ENCODE results near the gene RMDN2. TPM values are rescaled to one million over a fixed set of nuclear protein-coding genes. Genes with fewer than 3 reads are reported as not detected.

Gene RMDN2
- total RNA-seq, 1 donor from 2014 or later: 5.1 TPM

DNA sequence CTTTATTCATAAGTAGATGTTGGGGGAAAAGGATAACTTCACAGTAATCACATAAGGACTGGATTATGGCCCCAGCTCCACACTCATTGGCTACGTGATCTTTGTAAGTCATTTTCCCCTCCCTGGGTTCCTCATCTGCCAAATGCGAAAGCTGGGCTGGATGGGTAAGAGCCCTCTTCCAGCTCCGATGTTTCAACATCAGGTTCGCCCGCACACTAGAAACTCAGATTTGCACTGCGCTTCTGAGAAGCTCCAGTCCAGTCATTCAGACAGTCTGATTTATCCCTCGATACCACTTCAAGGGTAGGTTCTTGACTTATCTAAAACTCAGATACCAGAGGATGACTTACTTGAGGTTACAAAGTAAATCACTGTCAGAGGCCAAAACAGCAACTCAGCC is 31.0 kb upstream of the RMDN2 start:
- no peak overlapping the region for H3K27ac Mint-ChIP-seq (ENCODE audit: unreplicated experiment)
- Histone ChIP-seq H3K4me2 (ENCODE audit: low read length) (no peak overlapping the region), H2AFZ (ENCODE audit: low read depth, low read length) (no peak overlapping the region)

DNA sequence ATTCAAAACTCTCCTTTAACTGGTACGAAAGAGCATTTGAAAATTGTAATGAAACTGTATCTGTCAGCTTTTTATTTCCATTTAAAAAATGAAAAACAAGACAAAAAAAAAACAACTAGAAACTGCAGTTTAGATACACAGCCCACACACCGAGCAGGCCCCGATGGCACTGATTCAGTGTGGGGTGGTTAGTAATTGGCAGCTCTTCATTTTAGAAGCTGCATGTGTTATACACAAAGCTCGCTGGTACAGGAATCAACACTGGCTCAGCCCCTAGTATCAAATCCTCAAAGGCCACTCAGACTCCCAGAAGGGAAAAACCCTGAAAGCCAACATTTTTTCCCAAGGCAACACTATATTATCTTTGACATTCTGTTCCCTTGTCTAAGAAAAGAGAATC is 30.5 kb upstream of the RMDN2 start:
- Histone ChIP-seq H3K36me3 (ENCODE audit: insufficient read depth, low read length) (no peaks in the 10 kb centered on the region), H3K4me1 (ENCODE audit: insufficient read depth, low read length) (no peaks in the 10 kb centered on the region), H3K79me2 (ENCODE audit: insufficient read depth, low read length) (no peaks in the 10 kb centered on the region), H3K4me3 (ENCODE audit: insufficient read depth, low read depth, low read length) (no peak overlapping the region), H3K4me2 (ENCODE audit: low read length) (no peak overlapping the region), H4K20me1 (ENCODE audit: insufficient read depth, low read length) (no peaks in the 10 kb centered on the region), H3K9me3 (ENCODE audit: insufficient read depth, low read depth, low read length) (no peaks in the 10 kb centered on the region), H2AFZ (ENCODE audit: low read depth, low read length) (no peak overlapping the region), H3K9ac (ENCODE audit: low read length) (no peak overlapping the region), H3K27ac (ENCODE audit: low read depth, low read length) (no peak overlapping the region), H3K27me3 (ENCODE audit: insufficient read depth, low read length) (no peaks in the 10 kb centered on the region)
- peaks cover 16% of the 10 kb centered on the region for H3K4me1 Mint-ChIP-seq (ENCODE audit: low read depth, unreplicated experiment)
- TF ChIP-seq, protein P1, sequence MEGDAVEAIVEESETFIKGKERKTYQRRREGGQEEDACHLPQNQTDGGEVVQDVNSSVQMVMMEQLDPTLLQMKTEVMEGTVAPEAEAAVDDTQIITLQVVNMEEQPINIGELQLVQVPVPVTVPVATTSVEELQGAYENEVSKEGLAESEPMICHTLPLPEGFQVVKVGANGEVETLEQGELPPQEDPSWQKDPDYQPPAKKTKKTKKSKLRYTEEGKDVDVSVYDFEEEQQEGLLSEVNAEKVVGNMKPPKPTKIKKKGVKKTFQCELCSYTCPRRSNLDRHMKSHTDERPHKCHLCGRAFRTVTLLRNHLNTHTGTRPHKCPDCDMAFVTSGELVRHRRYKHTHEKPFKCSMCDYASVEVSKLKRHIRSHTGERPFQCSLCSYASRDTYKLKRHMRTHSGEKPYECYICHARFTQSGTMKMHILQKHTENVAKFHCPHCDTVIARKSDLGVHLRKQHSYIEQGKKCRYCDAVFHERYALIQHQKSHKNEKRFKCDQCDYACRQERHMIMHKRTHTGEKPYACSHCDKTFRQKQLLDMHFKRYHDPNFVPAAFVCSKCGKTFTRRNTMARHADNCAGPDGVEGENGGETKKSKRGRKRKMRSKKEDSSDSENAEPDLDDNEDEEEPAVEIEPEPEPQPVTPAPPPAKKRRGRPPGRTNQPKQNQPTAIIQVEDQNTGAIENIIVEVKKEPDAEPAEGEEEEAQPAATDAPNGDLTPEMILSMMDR (IDR thresholded peaks at IDR 0.05; ENCODE audit: insufficient read depth, low read depth, low read length): no peak
- TF ChIP-seq EZH2 (IDR thresholded peaks at IDR 0.05; ENCODE audit: insufficient read depth, low read length): no peak
- H3K27ac Mint-ChIP-seq (ENCODE audit: unreplicated experiment): no peak overlapping the region
- no peaks in the 10 kb centered on the region for H3K27me3 Mint-ChIP-seq (ENCODE audit: low read depth, unreplicated experiment)
- no peak overlapping the region for H3K4me3 Mint-ChIP-seq (ENCODE audit: unreplicated experiment)
- no peaks in the 10 kb centered on the region for H3K36me3 Mint-ChIP-seq (ENCODE audit: low read depth, unreplicated experiment)
- FAIRE-seq: no peak
- peak; percentile 42 for DNase-seq (ENCODE audit: low read depth)
- peaks cover 5% of the 10 kb centered on the region for H3K9me3 Mint-ChIP-seq (ENCODE audit: unreplicated experiment)

More for the DNA sequence above, 31.0 kb upstream of the RMDN2 start:
- DNase-seq (ENCODE audit: low read depth) (peak; percentile 85), FAIRE-seq (no peak)
- Histone ChIP-seq H3K4me3 (ENCODE audit: insufficient read depth, low read depth, low read length) (no peak overlapping the region), H3K9me3 (ENCODE audit: insufficient read depth, low read depth, low read length) (no peaks in the 10 kb centered on the region), H3K79me2 (ENCODE audit: insufficient read depth, low read length) (no peaks in the 10 kb centered on the region), H4K20me1 (ENCODE audit: insufficient read depth, low read length) (no peaks in the 10 kb centered on the region), H3K4me1 (ENCODE audit: insufficient read depth, low read length) (no peaks in the 10 kb centered on the region), H3K9ac (ENCODE audit: low read length) (no peak overlapping the region), H3K27ac (ENCODE audit: low read depth, low read length) (no peak overlapping the region), H3K36me3 (ENCODE audit: insufficient read depth, low read length) (no peaks in the 10 kb centered on the region), H3K27me3 (ENCODE audit: insufficient read depth, low read length) (no peaks in the 10 kb centered on the region)
- TF ChIP-seq EZH2 (IDR thresholded peaks at IDR 0.05; ENCODE audit: insufficient read depth, low read length): no peak
- TF ChIP-seq, protein P1 (IDR thresholded peaks at IDR 0.05; ENCODE audit: insufficient read depth, low read depth, low read length): no peak
- peaks cover 5% of the 10 kb centered on the region for H3K9me3 Mint-ChIP-seq (ENCODE audit: unreplicated experiment)
- peaks cover 16% of the 10 kb centered on the region for H3K4me1 Mint-ChIP-seq (ENCODE audit: low read depth, unreplicated experiment)
- no peak overlapping the region for H3K4me3 Mint-ChIP-seq (ENCODE audit: unreplicated experiment)
- H3K27me3 Mint-ChIP-seq (ENCODE audit: low read depth, unreplicated experiment): no peaks in the 10 kb centered on the region
- no peaks in the 10 kb centered on the region for H3K36me3 Mint-ChIP-seq (ENCODE audit: low read depth, unreplicated experiment)

DNA sequence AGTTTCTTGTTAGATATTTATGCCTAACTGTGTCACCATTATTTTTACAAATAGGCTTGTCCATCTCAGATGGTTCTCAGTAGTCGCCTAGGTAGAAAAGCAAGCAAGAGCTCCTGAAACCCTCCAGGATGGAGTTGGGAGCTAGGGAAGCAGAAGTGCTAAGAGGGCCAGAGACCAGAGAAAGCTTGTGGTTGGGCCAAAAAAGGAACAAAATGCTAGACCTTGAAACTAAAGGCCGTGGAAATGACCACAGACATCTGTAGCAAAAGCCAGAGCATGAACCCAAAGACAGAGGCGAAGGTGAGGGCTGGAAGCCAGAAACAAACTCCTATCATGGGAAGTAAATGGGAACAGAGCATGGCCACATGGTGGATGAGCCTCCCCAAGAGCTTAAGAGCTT is 29.9 kb upstream of the RMDN2 start:
- FAIRE-seq (no peak), DNase-seq (ENCODE audit: low read depth) (no peak)
- no peaks in the 10 kb centered on the region for H3K27me3 Mint-ChIP-seq (ENCODE audit: low read depth, unreplicated experiment)
- H3K27ac Mint-ChIP-seq (ENCODE audit: unreplicated experiment): no peak overlapping the region
- Histone ChIP-seq H3K9me3 (ENCODE audit: insufficient read depth, low read depth, low read length) (no peaks in the 10 kb centered on the region), H3K36me3 (ENCODE audit: insufficient read depth, low read length) (no peaks in the 10 kb centered on the region), H2AFZ (ENCODE audit: low read depth, low read length) (no peak overlapping the region), H3K4me1 (ENCODE audit: insufficient read depth, low read length) (no peaks in the 10 kb centered on the region), H3K79me2 (ENCODE audit: insufficient read depth, low read length) (no peaks in the 10 kb centered on the region), H3K9ac (ENCODE audit: low read length) (no peak overlapping the region), H3K4me2 (ENCODE audit: low read length) (no peak overlapping the region), H3K4me3 (ENCODE audit: insufficient read depth, low read depth, low read length) (no peak overlapping the region), H3K27me3 (ENCODE audit: insufficient read depth, low read length) (no peaks in the 10 kb centered on the region), H4K20me1 (ENCODE audit: insufficient read depth, low read length) (no peaks in the 10 kb centered on the region), H3K27ac (ENCODE audit: low read depth, low read length) (no peak overlapping the region)
- peaks cover 16% of the 10 kb centered on the region for H3K4me1 Mint-ChIP-seq (ENCODE audit: low read depth, unreplicated experiment)
- peaks cover 8% of the 10 kb centered on the region for H3K9me3 Mint-ChIP-seq (ENCODE audit: unreplicated experiment)
- H3K36me3 Mint-ChIP-seq (ENCODE audit: low read depth, unreplicated experiment): peaks cover 2% of the 10 kb centered on the region
- H3K4me3 Mint-ChIP-seq (ENCODE audit: unreplicated experiment): no peak overlapping the region
- TF ChIP-seq, protein P1 (IDR thresholded peaks at IDR 0.05; ENCODE audit: insufficient read depth, low read depth, low read length): no peak
- TF ChIP-seq EZH2 (IDR thresholded peaks at IDR 0.05; ENCODE audit: insufficient read depth, low read length): no peak

Measured in astrocyte (in vitro differentiated cells and primary cell).